VCaP (cell line): ENCODE data around the gene CDK4.

ENCODE experiments used
- H3K27ac ChIP-seq: fragments of 450-650 bp; 2 replicates; pipeline ENCODE4 v1.5.1; 2017
- CTCF ChIP-seq: fragments of 450-650 bp; conservative IDR thresholded peaks from 2 replicates; pipeline ENCODE4 v1.5.1; 2017; ENCODE audit warnings: mild to moderate bottlenecking, moderate library complexity

The CDK4 gene

GRCh38 chr12:57720606-57721595 lies 31.2 kb downstream of the CDK4 start:
- H3K27ac ChIP-seq = no peak overlapping the region
- no peak for TF ChIP-seq CTCF

- no peak overlapping the region for H3K27ac ChIP-seq
- TF ChIP-seq CTCF = no peak
These were observed 32.1 kb downstream of the CDK4 start for GRCh38 chr12:57719777-57720605.

- no peak for TF ChIP-seq CTCF
- H3K27ac ChIP-seq = no peak overlapping the region
These were observed 33.2 kb downstream of the CDK4 start for GRCh38 chr12:57718641-57719528.

GRCh38 chr12:57717846-57718640 lies 34.1 kb downstream of the CDK4 start:
- no peak overlapping the region for H3K27ac ChIP-seq
- no peak for TF ChIP-seq CTCF

- no peak for TF ChIP-seq CTCF
- no peak overlapping the region for H3K27ac ChIP-seq
These were observed 35.0 kb downstream of the CDK4 start for GRCh38 chr12:57717131-57717530.

- no peak overlapping the region for H3K27ac ChIP-seq
- TF ChIP-seq CTCF = no peak
These were observed 35.8 kb downstream of the CDK4 start for GRCh38 chr12:57716305-57716704.
